Suppressor macrophage treated with lipopolysaccharide for 4 hours (primary cell): Measurements from ENCODE around the gene DUS1L.

Experiments used
- DNase-seq: peaks from one replicate; pipeline ENCODE4 v3.0.0-alpha.2; 2020

DUS1L gene

DNA sequence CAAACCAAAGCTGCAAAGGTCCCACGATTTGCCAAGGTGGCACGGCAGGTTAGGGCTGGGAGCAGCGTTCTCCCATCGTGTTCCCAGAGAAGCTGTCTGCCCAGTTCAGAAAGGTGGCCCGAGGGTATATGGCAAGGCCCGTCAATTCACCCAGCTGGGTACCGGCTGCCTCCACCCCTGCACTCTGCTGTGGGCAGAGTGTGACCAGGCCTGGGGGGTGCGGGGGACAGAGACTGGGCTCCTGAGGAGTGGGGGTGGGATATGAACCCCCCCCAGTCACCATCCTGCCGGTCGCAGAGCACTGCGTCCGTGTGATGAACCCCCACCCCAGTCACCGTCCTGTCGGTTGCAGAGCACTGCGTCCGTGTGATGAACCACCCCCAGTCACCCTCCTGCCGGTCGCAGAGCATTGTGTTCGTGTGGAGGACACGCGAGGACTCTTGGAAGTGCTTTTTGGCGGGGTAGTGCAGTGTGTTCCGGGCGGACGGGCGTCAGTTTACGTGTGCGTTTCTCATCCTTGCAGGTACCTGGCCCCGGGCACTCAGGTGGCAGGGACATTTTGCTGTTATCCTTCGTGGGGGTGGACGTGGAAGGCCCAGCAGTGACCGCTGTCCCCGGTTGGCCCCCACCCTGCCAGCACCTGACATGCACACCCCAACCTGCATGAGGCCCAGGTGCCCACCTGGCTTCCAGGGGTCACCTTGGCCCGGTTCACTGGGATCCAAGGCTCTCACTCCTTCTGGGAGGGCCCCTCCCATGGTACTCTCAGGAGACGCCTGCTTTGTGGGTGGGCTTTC, 35.1 kb upstream of the DUS1L start:
- DNase-seq, result no peak

DNA sequence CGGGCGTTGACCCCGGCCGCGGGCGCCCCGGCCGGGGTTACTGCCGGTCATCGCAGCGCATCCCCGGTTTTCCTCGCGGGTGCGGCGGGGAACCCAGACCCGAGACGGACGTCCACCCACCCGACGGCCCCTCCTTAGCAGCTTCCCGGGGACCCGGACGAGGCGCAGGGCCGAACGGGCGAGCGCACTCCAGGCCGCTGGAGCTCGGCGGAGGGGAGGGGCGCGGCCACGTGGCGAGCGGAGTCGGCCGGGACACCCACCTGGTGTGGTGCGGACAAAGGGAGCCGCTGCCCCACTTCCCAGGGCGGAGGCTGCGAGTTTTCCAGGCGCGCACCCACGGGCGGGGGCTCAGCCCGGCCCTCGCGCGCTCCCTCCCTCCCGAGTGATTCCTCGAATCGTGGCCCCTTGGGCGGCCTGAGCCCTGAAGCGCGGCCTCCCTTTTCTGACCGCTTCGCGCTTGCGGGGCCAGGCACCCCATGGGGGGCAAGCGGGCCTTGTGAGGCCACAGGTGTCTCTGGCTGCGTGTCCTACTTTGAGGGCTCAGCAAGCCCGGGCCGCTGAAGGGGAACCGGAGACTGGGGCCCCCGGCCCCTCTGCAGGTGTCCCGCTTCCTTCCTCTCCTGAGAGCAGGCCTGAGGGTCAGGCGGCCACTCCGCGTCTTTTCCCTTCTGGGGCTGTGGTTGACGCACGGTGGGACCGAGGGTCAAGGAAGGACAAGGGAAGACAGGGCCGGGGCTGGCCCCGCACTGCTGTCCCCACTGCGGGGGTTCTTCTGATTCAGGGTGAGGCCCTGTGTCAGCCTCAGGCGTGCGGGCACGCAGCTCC, 33.5 kb upstream of the DUS1L start:
- peak; percentile 6 for DNase-seq

DNA sequence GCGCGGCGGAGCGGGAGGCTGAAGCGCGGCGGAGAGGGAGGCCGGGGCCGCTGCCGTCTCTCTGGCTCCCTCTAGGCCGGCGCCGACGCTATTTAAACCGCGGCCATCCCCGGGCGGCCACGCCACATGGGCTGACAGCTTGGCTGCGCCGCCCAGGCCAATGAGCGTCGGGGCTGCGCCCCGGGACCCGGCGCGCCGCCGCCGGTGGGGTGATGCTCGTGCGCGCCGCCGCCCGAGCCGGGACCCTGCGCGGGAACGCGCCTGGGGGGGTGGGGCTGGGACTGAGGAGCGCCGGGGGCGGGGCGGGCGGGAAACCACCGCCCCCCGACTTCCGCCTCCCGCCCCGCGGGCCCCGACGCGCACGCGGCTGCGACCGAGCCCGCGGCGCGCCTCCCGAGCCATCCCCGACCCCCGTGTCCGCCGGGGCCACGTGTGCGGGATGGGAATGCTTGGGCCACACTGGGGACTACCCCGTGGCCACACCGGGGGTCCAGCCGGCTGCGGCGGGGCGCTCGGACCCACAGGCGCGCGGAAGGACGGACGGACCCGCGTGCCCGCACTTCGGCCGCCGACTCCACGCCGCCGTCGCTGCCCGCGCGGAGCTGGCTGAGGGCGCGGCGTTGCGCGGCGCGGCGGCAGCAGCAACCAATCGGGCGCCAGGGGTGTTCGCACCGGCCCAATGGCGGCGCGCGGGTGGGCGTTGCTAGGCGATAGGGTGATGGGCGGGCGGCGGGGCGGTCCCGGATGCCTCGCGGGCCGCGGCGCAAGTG, 32.8 kb upstream of the DUS1L start, which contains the start of gene FASN:
Gene FASN (minus strand): TSS at position 68 of the 770 bp plus-strand sequence. CDS start 1,791 bp downstream, outside the sequence.
- peak; percentile 98 for DNase-seq

DNA sequence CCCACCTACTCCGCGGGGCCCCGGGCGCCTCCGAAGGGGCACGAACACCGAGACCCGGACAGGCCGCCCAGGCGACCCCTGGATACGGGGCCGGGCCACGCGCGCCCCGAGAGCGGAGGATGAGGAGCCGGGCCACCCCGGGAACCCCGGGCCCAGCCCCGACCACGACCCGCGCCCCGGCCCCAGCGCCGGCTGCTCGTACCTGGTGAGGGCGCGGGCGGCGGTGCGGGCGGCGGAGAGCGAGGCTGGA, 32.2 kb upstream of the DUS1L start:
- no peak for DNase-seq

DNA sequence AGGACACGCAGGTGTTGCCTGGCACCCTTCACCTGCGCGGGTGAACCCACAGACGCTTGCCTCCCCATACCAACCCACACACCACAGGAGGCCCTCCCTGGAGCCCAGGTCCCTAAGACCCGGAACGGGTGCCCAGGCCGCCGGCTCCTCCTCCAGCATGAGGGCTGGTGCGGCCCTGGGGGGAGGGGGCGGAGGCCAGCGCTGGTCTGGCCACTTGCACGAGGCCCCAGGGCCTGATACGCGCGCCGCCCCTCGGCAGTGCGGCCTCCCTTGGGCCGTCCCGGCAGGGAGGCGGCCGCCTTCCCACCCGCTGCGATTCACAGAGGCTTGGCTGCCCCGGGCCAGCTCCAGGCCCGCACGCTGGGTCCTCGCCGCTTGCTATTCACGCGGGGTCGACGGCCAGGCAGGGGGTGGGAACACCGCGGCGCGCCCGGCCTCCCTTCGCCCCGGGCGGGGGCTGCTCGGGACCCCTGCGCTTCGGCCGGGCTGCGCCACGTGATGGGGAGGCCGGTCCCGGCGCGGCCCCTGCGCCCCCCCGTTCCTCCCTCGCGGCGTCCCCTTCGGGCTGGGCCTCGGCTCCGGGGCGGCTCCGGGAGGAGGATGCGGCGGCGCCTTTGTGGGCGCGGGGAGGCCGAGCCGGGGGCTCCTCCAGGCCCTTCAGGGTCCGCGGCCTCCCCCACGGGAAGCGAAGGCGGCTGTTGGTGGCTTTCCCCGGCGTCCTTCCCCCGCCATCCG, 31.7 kb upstream of the DUS1L start:
- DNase-seq, result peak; percentile 60

DNA sequence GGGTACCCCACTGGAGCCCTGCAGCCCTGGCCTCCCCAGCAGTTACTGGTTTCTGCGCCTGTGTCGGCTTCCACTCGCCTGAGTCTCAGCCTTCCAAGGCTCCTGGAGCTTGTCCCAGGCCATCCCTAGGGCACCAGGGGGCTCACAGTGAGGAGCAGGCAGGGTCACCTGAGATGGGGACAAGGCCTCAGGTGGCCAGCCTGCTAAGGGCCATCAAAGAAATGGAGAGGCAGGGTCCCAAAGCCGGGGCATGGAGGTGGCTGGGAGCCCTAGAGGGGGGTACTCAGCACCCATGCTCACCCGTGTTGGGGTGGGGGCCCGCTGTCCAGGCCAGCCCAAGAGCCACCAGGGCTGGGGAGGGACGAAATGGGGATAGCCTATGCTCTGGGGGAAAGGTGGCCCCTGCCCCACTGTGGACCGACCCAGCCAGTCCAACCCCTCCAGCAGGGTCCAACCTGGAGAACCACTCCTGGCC, 31.1 kb upstream of the DUS1L start:
- DNase-seq, result no peak

DNA sequence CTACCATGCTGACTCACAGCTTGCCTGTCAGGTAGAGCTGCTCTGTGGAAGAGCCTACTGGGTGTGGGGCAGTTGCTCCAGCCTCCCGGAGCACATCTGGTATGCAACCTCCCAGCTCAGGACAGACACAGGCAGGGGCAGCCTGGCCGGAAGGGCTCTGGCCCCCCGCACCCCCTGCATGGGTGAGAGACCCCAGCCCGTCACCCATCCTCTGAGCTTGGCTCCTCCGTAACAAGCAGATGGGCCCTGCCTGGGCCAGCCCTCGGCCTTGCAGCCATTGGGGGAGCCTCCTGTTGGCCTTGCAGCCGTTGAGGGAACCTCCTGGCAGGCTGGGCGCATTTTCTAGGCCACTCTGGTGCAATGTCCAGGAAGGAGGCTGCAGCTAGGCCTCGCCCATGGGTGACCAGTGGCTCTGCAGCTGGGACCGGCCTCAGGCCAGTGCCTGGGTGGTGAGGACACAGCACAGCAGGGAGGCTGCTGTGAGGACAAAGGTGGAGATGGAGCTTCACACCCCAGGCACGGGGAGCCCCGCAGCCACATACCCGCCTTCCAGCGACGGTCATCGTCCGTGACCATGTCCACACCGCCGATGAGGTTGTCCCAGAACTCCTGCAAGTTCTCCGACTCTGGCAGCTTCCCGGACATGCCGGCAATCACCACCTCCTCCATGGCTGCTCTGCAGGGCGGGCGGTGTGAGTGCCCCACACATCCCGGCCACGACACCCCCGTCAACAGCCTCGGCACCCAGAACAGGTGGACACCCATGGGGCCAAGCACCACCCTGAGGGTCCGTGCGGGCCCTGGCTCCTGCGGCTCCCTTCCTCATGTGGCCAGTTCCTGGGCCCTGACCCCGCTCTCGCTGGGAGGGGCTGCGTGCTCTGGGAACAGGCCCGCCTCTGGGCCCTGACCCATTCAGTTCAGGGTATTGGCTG, 30.4 kb upstream of the DUS1L start:
- DNase-seq, result no peak

DNA sequence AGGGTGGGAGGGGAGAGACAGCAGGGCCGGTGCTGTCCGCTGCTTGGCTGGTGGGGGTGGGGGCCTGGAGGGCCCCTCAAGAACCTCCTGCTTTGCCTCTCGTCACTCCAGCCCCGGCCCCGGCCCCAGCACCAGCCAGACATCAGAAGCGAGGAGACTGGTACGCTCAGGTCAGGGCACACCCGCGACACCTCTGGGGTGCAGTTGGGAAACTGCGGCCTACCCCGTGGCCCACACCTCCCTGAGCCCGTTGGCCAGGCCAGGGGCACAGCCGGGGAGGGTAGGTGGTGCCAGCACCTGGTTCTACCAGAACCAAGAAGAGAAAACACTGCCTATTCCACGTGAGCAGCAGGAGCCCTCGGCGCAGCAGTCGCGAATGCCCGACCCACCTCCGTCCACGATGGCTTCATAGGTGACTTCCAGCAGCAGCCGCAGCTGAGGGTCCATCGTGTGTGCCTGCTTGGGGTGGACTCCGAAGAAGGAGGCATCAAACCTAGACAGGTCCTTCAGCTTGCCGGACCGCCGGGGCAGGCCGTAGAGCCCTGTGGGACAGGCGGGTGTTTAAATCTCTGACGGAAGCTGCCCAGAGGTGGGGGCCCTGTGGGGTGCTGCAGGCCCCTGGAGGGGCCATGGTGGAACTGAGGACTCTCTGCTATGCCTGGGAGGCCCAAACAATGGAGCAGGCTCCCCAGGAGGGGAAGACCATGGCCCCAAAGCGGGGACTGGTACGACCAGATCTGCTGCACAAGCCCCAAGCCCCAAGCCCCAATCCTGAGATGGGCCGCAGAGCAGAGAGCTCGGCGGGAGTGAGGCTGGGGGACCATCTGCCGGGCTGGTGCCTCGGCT, 29.6 kb upstream of the DUS1L start:
- DNase-seq, result no peak

DNA sequence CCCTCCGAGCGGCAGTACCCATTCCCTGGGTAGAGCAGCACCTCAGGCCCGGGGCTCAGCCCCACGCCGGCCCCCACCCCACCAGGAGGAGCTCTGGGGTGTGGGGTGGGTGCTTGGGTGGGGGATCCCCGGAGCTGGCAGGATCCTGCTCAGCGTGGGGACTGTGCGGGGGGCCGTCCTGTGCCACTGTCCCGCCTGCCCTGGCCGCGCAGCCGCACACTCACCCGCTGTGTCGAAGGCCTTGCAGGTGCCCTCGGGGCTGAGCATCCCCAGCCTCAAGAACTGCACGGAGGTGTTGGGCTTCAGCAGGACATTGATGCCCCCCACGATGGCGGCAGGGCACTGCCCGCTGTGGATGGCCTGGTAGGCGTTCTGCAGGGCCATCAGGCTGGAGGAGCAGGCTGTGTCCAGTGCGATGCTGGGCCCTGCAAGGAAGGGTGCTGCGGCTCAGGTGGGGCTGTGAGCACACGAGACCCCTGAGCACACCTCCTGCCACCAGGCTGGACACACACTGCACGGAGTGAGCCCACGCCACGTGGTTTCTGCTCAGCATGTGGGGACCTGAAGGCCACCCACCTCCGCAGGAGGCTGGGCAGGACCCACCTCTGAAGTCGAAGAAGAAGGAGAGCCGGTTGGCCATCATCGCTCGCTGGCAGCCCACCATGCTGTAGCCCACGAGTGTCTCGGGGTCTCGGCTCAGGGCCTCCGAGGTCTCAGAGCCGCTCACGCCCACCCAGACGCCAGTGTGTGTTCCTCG, 27.6 kb upstream of the DUS1L start:
- no peak for DNase-seq

DNA sequence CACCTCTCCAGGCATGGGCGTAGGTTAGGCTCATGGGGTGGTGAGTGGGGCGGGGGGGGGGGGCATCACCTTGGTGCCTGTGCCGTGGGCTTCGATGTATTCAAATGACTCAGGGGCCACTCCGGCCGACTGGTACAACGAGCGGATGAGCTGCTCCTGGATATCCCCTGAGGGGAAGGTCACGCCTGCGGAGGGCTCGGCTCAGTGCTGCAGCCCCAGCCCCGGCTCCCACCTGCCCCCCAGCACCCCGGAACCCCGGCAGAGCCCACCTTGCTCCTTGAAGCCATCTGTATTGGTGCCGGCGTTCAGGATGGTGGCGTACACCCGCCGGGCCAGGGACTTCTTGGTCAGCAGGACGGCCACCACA, 27.0 kb upstream of the DUS1L start:
- no peak for DNase-seq

DNA sequence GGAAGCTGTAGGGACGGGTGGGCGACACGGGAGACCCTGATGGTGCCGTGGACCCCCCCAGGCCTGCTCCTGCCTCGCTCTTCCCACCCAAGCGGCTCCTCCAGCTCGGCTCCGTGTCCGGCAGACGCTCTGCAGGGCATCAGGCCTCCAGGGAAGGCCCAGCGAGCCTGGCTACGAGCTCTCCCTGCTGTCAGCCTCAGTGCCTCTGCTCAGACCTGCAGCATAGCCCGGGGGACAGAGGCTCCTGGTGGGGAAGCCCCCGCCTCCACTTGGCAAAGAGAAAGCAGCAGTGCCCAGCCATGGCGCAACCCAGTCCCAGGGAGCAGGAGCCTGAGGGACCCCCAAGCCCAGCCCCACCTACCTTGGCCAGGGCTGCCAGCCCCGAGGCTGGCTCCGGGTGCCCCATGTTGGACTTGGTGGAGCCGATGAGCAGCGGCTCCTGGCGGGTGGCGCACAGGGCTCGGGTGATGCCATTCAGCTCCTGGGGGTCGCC, 26.5 kb upstream of the DUS1L start:
- no peak for DNase-seq

DNA sequence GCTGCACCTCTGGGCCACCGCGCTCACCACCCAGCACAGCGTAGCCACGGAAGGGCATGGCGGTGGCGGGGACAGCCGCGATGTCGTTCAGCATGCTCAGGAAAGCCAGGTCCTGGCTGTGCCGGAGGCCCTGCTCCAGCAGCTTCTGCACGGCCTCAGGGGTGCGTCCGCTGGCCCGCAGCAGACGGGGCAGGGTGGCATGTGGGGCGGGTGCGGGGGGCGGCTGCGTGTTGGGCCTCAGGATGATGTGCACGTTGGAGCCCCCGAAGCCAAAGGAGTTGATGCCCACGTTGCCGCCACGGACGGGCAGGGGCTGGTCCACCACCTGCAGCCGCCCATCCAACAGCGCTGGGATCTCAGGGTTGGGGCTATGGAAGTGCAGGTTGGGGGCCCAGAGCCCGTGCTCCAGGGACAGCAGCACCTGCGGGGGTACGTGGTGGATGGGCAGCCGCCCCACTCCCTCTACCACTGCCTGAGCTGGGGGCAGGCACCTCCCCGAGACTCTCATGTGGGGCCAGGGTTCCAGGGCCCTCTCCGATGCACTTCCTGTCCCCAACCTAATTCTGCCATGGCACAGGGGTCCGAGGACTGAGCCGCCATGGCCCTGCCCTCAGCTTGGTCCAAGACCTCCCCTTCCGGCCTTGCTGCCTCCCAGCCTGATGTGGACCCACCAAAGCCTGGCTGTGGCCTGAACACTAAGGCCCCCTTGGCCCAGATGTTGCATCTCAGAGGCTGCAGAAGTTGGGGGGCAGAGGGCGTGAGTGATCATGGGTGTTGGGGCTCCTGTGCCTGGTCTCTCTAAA, 25.9 kb upstream of the DUS1L start:
- DNase-seq, result no peak

DNA sequence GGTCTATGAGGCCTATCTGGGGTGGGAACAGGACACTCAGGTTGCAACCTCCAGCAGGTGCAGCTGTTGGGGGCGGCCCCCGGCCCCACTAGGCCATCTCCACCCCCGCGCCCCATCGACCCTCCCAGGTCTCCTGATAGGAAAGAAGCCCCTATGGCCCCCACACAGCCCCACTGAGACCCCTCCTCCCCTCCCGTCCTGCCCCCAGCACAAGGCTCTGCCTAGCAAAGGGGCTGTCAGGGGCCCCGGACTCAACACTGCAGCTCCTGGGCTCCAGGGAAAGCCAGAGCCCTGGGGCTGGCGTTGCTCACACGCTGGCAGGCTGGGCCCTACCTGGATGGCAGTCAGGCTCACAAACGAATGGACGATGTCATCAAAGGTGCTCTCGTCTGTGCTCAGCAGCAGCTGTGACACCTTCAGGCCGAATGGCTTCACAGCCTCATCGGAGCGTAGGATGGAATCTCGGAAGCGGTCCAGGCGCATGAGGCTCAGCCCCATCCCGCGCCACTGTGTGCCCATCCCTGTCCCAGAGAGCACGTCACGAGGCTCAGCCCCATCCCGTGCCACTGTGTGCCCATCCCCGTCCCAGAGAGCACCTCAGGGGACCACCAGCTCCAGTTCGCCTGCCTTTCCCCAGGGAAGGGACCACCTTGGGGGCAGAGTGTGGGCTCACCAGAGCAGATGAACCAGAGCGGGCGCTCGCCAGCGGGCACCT, 25.1 kb upstream of the DUS1L start:
- DNase-seq, result no peak

DNA sequence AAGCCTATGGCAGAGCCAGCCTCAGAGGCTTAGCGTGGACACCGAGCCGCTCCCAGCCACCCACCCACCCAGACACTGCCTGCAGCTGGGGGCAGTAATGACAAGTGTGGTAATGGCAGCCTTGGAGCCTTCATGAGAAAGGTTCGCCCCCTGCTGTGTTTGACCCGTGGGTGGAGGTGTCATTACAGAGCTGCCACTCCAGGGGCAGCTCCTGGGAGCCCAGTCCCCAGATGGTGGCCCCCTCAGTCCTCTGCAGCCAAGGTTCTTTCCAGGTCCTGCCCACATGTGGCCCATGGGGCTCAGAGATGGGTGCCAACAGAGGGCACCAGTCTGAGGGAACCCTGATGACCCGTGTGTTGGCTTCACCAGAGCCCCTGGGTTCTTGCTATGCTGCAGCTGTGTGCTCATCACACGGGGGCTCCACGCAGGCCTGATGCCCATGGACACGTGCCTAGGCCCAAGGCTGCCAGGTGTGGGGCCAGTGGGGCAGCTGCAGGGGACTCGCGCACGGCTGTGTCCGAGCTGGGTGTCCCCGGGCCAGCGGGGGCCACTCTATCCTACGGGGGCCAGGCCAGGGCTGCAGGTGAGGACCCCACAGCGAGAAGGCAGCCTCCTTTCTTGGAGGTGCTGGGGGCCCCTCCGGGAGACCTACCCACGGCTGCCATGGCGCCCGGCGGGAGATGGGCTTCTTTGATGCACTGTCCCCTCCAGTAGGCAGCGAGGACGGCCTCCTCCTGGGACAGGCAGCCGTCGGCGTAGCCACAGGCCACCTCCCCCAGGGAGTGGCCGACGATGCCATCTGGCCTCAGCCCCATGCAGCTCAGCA, 24.3 kb upstream of the DUS1L start:
- DNase-seq, result no peak

DNA sequence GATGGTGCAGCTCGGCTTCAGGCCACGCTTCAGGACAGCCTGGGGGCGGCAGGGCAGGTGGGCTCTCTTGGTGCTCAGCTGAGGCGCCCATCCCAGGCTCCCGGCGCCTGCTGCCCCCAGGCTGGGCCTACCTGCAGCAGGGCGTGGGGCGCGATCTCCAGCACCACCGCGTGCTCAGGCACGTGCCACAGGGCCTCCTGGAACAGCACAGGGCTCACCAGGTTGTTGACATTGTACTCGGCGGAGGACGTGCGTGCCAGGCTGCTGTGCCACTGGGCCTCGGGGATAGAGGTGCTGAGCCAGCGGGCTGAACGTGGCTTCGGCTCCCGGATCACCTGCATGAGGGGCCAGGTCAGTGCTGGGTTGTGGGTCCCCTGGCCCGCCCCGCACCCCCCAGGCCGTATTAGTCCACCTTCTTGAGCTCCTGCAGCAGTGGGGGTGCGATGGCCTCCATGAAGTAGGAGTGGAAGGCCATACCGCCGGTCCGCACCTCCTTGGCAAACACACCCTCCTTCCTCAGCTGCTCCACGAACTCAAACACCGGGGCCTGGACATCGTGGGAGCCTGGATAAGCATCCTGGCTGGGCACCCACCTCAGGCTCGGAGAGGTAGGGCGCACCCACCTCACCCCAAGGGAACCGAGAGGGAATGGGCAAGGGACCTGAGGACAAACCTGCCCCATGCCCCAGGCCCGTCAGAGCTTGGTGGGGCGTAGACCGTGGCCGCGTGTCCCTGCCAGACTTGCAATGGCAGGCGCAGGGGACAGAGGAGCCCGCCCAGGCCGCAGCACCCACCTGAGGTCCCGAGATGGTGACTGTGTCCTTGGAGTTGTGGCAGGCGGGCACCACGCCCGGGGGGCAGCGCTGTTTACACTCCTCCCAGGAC, 23.5 kb upstream of the DUS1L start:
- no peak for DNase-seq
